Erythroblast (primary cell): ENCODE data around the gene GAPDH.
"Not testable (repeated sequence)": the region's sequence is repeated elsewhere in the genome, so short reads cannot be mapped to it uniquely, and the experiment has no call there.

Source experiments
- DNase-seq, 2 experiments: peaks; one replicate each; lab custom pipeline; 2025; lab: John Stamatoyannopoulos, UW
- GATA1 ChIP-seq: IDR thresholded peaks from 2 replicates; pipeline ENCODE4 v1.6.1; 2011; ENCODE audit warnings: low read depth, mild to moderate bottlenecking, control low read depth, low read length, moderate library complexity
- POLR2A ChIP-seq: IDR thresholded peaks from 2 replicates; pipeline ENCODE4 v1.6.1; 2011; ENCODE audit warnings: mild to moderate bottlenecking, low read length

Gene GAPDH

GRCh38 chr12:6533923-6534694 lies at the start of gene GAPDH:
Gene GAPDH (plus strand): TSS chr12:6534517. CDS start chr12:6534833, 316 bp downstream.
- peak; percentile 95 to 97 for DNase-seq
- TF ChIP-seq GATA1 (no peak), POLR2A (peak; percentile 92)

- DNase-seq: no peak
- TF ChIP-seq GATA1 (no peak), POLR2A (no peak)
These were observed 46.1 kb upstream of the GAPDH start for GRCh38 chr12:6488240-6488639.

- TF ChIP-seq GATA1: no peak
- TF ChIP-seq POLR2A: no peak
- DNase-seq: no peak
These were observed 44.9 kb upstream of the GAPDH start for GRCh38 chr12:6489449-6489848.

GRCh38 chr12:6490673-6491072 lies 43.6 kb upstream of the GAPDH start:
- not testable (repeated sequence) for DNase-seq

- DNase-seq: peak; percentile 97
- TF ChIP-seq POLR2A (peak; percentile 97), GATA1 (no peak)
These were observed 41.4 kb upstream of the GAPDH start, which contains the start of gene MRPL51 for GRCh38 chr12:6492838-6493496. Gene MRPL51 (minus strand): TSS chr12:6493262. CDS start chr12:6493136, 126 bp downstream.

- DNase-seq: peak; percentile 97 to 98
- TF ChIP-seq POLR2A (peak; percentile 70), GATA1 (no peak)
These were observed 40.6 kb upstream of the GAPDH start, which contains the start of gene NCAPD2 for GRCh38 chr12:6493497-6494257. Gene NCAPD2 (plus strand): TSS chr12:6494102. CDS start chr12:6495099, 997 bp downstream.

GRCh38 chr12:6494258-6494743 lies 40.0 kb upstream of the GAPDH start:
- peak; percentile 72 to 78 for DNase-seq
- TF ChIP-seq GATA1 (no peak), POLR2A (no peak)

GRCh38 chr12:6494968-6495367 lies 39.3 kb upstream of the GAPDH start:
- DNase-seq: peak; percentile 34 to 53
- TF ChIP-seq GATA1 (no peak), POLR2A (no peak)

GRCh38 chr12:6497291-6497690 lies 37.0 kb upstream of the GAPDH start:
- DNase-seq: not testable (repeated sequence)

- TF ChIP-seq POLR2A (no peak), GATA1 (no peak)
- DNase-seq: no peak
These were observed 33.9 kb upstream of the GAPDH start for GRCh38 chr12:6500466-6500865.

GRCh38 chr12:6507102-6507998 lies 27.0 kb upstream of the GAPDH start:
- DNase-seq: no peak
- TF ChIP-seq POLR2A (no peak), GATA1 (no peak)

- no peak for TF ChIP-seq GATA1
- no peak for TF ChIP-seq POLR2A
- no peak for DNase-seq
These were observed 26.2 kb upstream of the GAPDH start for GRCh38 chr12:6508087-6508486.

GRCh38 chr12:6520186-6520585 lies 14.1 kb upstream of the GAPDH start:
- TF ChIP-seq POLR2A (no peak), GATA1 (no peak)
- no peak for DNase-seq
